Adrenal gland (tissue), 5 donors: ENCODE results near the gene UQCRC1.

ENCODE experiments used
- POLR2A ChIP-seq, 2 donors: fragments of 450-650 bp; IDR thresholded peaks; one replicate each; pipeline ENCODE4 v1.6.1; 2017; ENCODE audit warnings: antibody characterized with exemption in 2 of 2, mild to moderate bottlenecking in 2 of 2, moderate library complexity in 1 of 2
- TF ChIP-seq, protein P1 (sequence below), 6 experiments: fragments of 450-650 bp in 4 of 6; fragments of 200-600 bp in 2 of 6; sonication (generic) in 1 of 6; IDR thresholded peaks; 1 replicate in 5 of 6; 2 replicates in 1 of 6; pipeline versions ENCODE4 v1.5.1 to v1.8.0; 2016 to 2021; ENCODE audit warnings: antibody characterized with exemption in 6 of 6, mild to moderate bottlenecking in 2 of 6, moderate library complexity in 1 of 6
- donor health status: DM: no; HTN: no; CAD: no.

DNA sequence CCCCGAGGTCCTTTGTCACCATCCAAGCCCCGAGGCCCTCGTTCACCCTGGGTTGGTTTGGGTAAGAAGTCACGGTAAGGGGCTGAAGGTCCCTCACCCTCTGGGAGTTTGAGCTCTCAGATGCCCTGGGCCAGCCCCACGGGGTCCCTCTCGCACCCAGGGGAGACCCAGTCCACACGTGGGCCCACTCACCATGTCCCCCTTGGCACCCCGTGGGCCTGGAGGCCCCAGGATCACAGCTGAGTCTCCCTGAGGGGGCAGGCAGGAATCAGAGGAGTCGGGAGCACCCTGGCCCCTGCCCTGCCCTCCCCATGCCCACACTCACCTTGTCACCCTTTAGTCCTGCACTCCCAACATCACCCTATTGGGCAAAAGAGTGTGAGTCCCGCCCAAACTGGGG, 40.0 kb downstream of the UQCRC1 start:
- TF ChIP-seq, protein P1, sequence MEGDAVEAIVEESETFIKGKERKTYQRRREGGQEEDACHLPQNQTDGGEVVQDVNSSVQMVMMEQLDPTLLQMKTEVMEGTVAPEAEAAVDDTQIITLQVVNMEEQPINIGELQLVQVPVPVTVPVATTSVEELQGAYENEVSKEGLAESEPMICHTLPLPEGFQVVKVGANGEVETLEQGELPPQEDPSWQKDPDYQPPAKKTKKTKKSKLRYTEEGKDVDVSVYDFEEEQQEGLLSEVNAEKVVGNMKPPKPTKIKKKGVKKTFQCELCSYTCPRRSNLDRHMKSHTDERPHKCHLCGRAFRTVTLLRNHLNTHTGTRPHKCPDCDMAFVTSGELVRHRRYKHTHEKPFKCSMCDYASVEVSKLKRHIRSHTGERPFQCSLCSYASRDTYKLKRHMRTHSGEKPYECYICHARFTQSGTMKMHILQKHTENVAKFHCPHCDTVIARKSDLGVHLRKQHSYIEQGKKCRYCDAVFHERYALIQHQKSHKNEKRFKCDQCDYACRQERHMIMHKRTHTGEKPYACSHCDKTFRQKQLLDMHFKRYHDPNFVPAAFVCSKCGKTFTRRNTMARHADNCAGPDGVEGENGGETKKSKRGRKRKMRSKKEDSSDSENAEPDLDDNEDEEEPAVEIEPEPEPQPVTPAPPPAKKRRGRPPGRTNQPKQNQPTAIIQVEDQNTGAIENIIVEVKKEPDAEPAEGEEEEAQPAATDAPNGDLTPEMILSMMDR (IDR thresholded peaks at IDR 0.05), result no peak
- TF ChIP-seq POLR2A (IDR thresholded peaks at IDR 0.05), result no peak
